BJ (cell line): ENCODE results near the gene CDK3. TPM values are rescaled to one million over a fixed set of nuclear protein-coding genes. Genes with fewer than 3 reads are reported as not detected.

Source experiments
- CTCF ChIA-PET: fragments of 350-600 bp; formaldehyde crosslinking; extraction: SDS; loops from one replicate; lab custom pipeline; 2021; ENCODE audit warnings: antibody characterized with exemption, inconsistent platforms; lab: Yijun Ruan, JAX
- POLR2A ChIA-PET: fragments of 300-600 bp; sonication (Branson Sonifier 250); formaldehyde crosslinking; extraction: SDS; loops from one replicate; lab custom pipeline; 2021; ENCODE audit warnings: antibody characterized with exemption; lab: Charles Lee
- DNase-seq: peaks from one replicate; pipeline ENCODE4 v3.0.0-alpha.2; 2011; ENCODE audit warnings: low read depth
- H3K27me3 ChIP-seq: 2 replicates; pipeline ENCODE4 v1.6.0; 2011; ENCODE audit warnings: low read length; ENCODE audit not compliant: control insufficient read depth, insufficient read depth
- H3K36me3 ChIP-seq: 2 replicates; pipeline ENCODE4 v1.5.1; 2011; ENCODE audit warnings: low read length; ENCODE audit not compliant: control insufficient read depth, insufficient read depth
- H3K4me3 ChIP-seq: 2 replicates; pipeline ENCODE4 v1.5.1; 2011; ENCODE audit warnings: low read depth, mild to moderate bottlenecking, control low read depth, low read length
- CTCF ChIP-seq: IDR thresholded peaks from 2 replicates; pipeline ENCODE4 v1.5.1; 2011; ENCODE audit warnings: low read depth, mild to moderate bottlenecking, control low read depth, inconsistent platforms, low read length, moderate library complexity; ENCODE audit not compliant: insufficient read depth
- polyA plus RNA-seq: library from polyadenylated mRNA; depleted of rRNA; stranded (reverse); fragments of >200 nt; gene quantifications from 2 replicates; pipeline ENCODE4 v1.2.3, GENCODE V29; 2011

The CDK3 gene
- polyA plus RNA-seq, 1 experiment: 5.6 TPM

GRCh38 chr17:76023900-76024237, 23.2 kb downstream of the CDK3 start:
- ChIA-PET CTCF (interaction anchor here (0.9 to 3.0 kb wide), 3 partner anchors 8 to 18 kb away, joined by 3 to 17 read pairs (median 4); no protein-coding TSS in a partner anchor), POLR2A (no interaction called here)
- peaks cover 3% of the 10 kb centered on the region for H3K27me3 ChIP-seq
- H3K36me3 ChIP-seq: no peaks in the 10 kb centered on the region
- TF ChIP-seq CTCF: no peak
- DNase-seq: no peak
- no peak overlapping the region for H3K4me3 ChIP-seq

- H3K4me3 ChIP-seq: no peak overlapping the region
- ChIA-PET POLR2A (no interaction called here), CTCF (interaction anchor here (0.9 to 3.0 kb wide), 3 partner anchors 8 to 19 kb away, joined by 3 to 17 read pairs (median 4); no protein-coding TSS in a partner anchor)
- H3K36me3 ChIP-seq: no peaks in the 10 kb centered on the region
- no peak for TF ChIP-seq CTCF
- DNase-seq: no peak
- peaks cover 2% of the 10 kb centered on the region for H3K27me3 ChIP-seq
Observed at GRCh38 chr17:76024353-76024752, 23.7 kb downstream of the CDK3 start.

- CTCF ChIA-PET: interaction anchor here (1.2 kb wide), 1 partner anchor 11 kb away, joined by 4 read pairs; no protein-coding TSS in a partner anchor
- H3K36me3 ChIP-seq: no peaks in the 10 kb centered on the region
- POLR2A ChIA-PET: no interaction called here
- no peak for DNase-seq
- TF ChIP-seq CTCF: no peak
- no peaks in the 10 kb centered on the region; the same call in none of the 2 replicates for H3K27me3 ChIP-seq
- H3K4me3 ChIP-seq: no peak overlapping the region
Observed at GRCh38 chr17:76025294-76025693, 24.6 kb downstream of the CDK3 start.

GRCh38 chr17:76026714-76027158, 26.1 kb downstream of the CDK3 start:
- ChIA-PET POLR2A (no interaction called here), CTCF (no interaction called here)
- no peak for TF ChIP-seq CTCF

GRCh38 chr17:76027159-76027839, 26.6 kb downstream of the CDK3 start, which contains the start of gene EVPL:
Gene EVPL (minus strand): TSS chr17:76027306. CDS start chr17:76027198, 108 bp downstream.
- POLR2A ChIA-PET: no interaction called here

More at GRCh38 chr17:76026714-76027158, 26.1 kb downstream of the CDK3 start:
- no peaks in the 10 kb centered on the region for H3K36me3 ChIP-seq
- no peaks in the 10 kb centered on the region; the same call in none of the 2 replicates for H3K27me3 ChIP-seq
- DNase-seq: no peak
- H3K4me3 ChIP-seq: no peak overlapping the region

More at GRCh38 chr17:76027159-76027839, 26.6 kb downstream of the CDK3 start, which contains the start of gene EVPL:
- CTCF ChIA-PET: no interaction called here
- Histone ChIP-seq H3K36me3 (no peaks in the 10 kb centered on the region), H3K4me3 (no peak within 1 kb of the TSS), H3K27me3 (no peaks in the 10 kb centered on the region; the same call in none of the 2 replicates)
- no peak for TF ChIP-seq CTCF
- DNase-seq: no peak
